B cell (primary cell): Measurements from ENCODE around the gene VEZT. TPM values are rescaled to one million over a fixed set of nuclear protein-coding genes. Genes with fewer than 3 reads are reported as not detected.

Experiments
- ATAC-seq: fragments of 200-7000 bp; cut with Tn5 transposase; one replicate; pipeline ENCODE4 v1.10.0; 2021; ENCODE audit warnings: low read depth, mild to moderate bottlenecking, moderate number of reproducible peaks, moderate library complexity
- CTCF ChIA-PET: fragments of 350-600 bp; sonication (Branson Sonifier 250); formaldehyde crosslinking; loops from one replicate; lab custom pipeline; 2021; ENCODE audit warnings: antibody characterized with exemption, inconsistent platforms; lab: Charles Lee
- POLR2A ChIA-PET: fragments of 350-600 bp; sonication (Branson Sonifier 250); formaldehyde crosslinking; loops from one replicate; lab custom pipeline; 2021; ENCODE audit warnings: antibody characterized with exemption; lab: Charles Lee
- DNase-seq: peaks from one replicate; pipeline ENCODE4 v3.0.0; 2013
- H2AFZ ChIP-seq: 2 replicates; pipeline ENCODE4 v1.6.1; 2012; ENCODE audit warnings: mild to moderate bottlenecking, low read depth, low read length; ENCODE audit not compliant: insufficient read depth, poor library complexity, severe bottlenecking
- H3K27ac ChIP-seq, 2 donors: 1 replicate in 1 of 2; 2 replicates in 1 of 2; pipeline ENCODE4 v1.5.1; 2012 to 2013; ENCODE audit warnings: low read length in 2 of 2, mild to moderate bottlenecking in 2 of 2, moderate library complexity in 1 of 2
- H3K27me3 ChIP-seq, 4 experiments: fragments of 200-600 bp in 1 of 4; sonication (generic) in 1 of 4; replicated peaks in 1 of 4; 1 replicate in 2 of 4; 2 replicates in 2 of 4; pipeline versions ENCODE4 v1.6.1 to v1.7.0; 2013 to 2016; ENCODE audit warnings: low read length in 3 of 4, mild to moderate bottlenecking in 2 of 4, mixed read lengths in 1 of 4, moderate library complexity in 1 of 4; ENCODE audit not compliant: insufficient read depth in 4 of 4, control insufficient read depth in 3 of 4; ENCODE audit errors: control extremely low read depth in 1 of 4
- H3K36me3 ChIP-seq, 2 experiments: replicated peaks in 1 of 2; 1 replicate in 1 of 2; 2 replicates in 1 of 2; pipeline versions ENCODE4 v1.6.1 to v1.7.1; 2013; ENCODE audit warnings: low read length in 1 of 2; ENCODE audit not compliant: insufficient read depth in 2 of 2, control insufficient read depth in 1 of 2; ENCODE audit errors: control extremely low read depth in 1 of 2, extremely low read depth in 1 of 2
- H3K4me1 ChIP-seq, 2 donors: fragments of 200-600 bp in 1 of 2; sonication (generic) in 1 of 2; 1 replicate in 1 of 2; 2 replicates in 1 of 2; pipeline versions ENCODE4 v1.5.1 to v1.6.1; 2013 to 2017; ENCODE audit warnings: low read length in 2 of 2; ENCODE audit not compliant: control insufficient read depth in 2 of 2, insufficient read depth in 2 of 2
- H3K4me2 ChIP-seq: replicated peaks from 2 replicates; pipeline ENCODE3; 2012; ENCODE audit warnings: mild to moderate bottlenecking, low read depth, low read length; ENCODE audit not compliant: poor library complexity, severe bottlenecking
- H3K4me3 ChIP-seq, 5 experiments: fragments of 200-600 bp in 1 of 5; sonication (generic) in 1 of 5; 1 replicate in 3 of 5; 2 replicates in 2 of 5; pipeline versions ENCODE4 v1.5.1 to v1.7.0; 2011 to 2016; ENCODE audit warnings: low read length in 4 of 5, mild to moderate bottlenecking in 4 of 5, low read depth in 2 of 5, control low read depth in 1 of 5, moderate library complexity in 1 of 5; ENCODE audit not compliant: insufficient read depth in 1 of 5; ENCODE audit errors: control extremely low read depth in 1 of 5, extremely low read depth in 1 of 5
- H3K79me2 ChIP-seq: fragments of 200-600 bp; sonication (generic); one replicate; pipeline ENCODE4 v1.6.0; 2016; ENCODE audit warnings: low read length; ENCODE audit not compliant: control insufficient read depth, insufficient read depth
- H3K9ac ChIP-seq: fragments of 200-600 bp; sonication (generic); 2 replicates; pipeline ENCODE4 v1.6.1; 2017; ENCODE audit warnings: mild to moderate bottlenecking, low read length, moderate library complexity
- H3K9me3 ChIP-seq, 3 donors: one replicate each; pipeline versions ENCODE4 v1.6.1 to v1.7.1; 2013; ENCODE audit warnings: low read length in 2 of 3; ENCODE audit not compliant: control insufficient read depth in 2 of 3, insufficient read depth in 1 of 3; ENCODE audit errors: control extremely low read depth in 1 of 3
- H4K20me1 ChIP-seq: 2 replicates; pipeline ENCODE4 v1.6.0; 2012; ENCODE audit warnings: mild to moderate bottlenecking, low read length; ENCODE audit not compliant: insufficient read depth, control insufficient read depth, poor library complexity, severe bottlenecking
- H3K27ac Mint-ChIP-seq: one replicate; pipeline ENCODE4 v1.8.0; 2021; ENCODE audit warnings: mixed read lengths
- H3K27me3 Mint-ChIP-seq: one replicate; pipeline ENCODE4 v1.8.0; 2021; ENCODE audit warnings: mixed read lengths
- H3K4me1 Mint-ChIP-seq: one replicate; pipeline ENCODE4 v1.8.0; 2021; ENCODE audit warnings: mixed read lengths
- H3K4me3 Mint-ChIP-seq: one replicate; pipeline ENCODE4 v1.8.0; 2021; ENCODE audit warnings: mixed read lengths
- H3K9me3 Mint-ChIP-seq: one replicate; pipeline ENCODE4 v1.8.0; 2022; ENCODE audit warnings: mixed read lengths; ENCODE audit not compliant: insufficient read depth
- CTCF ChIP-seq: fragments of 200-600 bp; IDR thresholded peaks from one replicate; pipeline ENCODE4 v1.8.0; 2022; ENCODE audit warnings: antibody characterized with exemption, mild to moderate bottlenecking
- EZH2 ChIP-seq: IDR thresholded peaks from 2 replicates; pipeline ENCODE4 v1.6.1; 2012; ENCODE audit warnings: borderline replicate concordance, low read depth, mild to moderate bottlenecking, moderate library complexity, low read length; ENCODE audit not compliant: insufficient read depth, poor library complexity, severe bottlenecking
- WGBS: methylation state at CpG from one replicate; pipeline ENCODE4 v1.1.5; 2013; ENCODE audit warnings: missing lambda C conversion rate; ENCODE audit not compliant: insufficient coverage; 5-methylcytosine and 5-hydroxymethylcytosine counted together
- intact Hi-C: fragments of 100-400 bp; cut with micrococcal nuclease; formaldehyde crosslinking; loops from one replicate; pipeline ENCODE4 v1.10.0; 2022
- polyA plus RNA-seq: library from polyadenylated mRNA; depleted of rRNA; stranded (reverse); fragments of >200 nt; gene quantifications from 2 replicates; pipeline ENCODE4 v1.2.3, GENCODE V29; 2012
- total RNA-seq, 2 donors: library from RNA; stranded (reverse); fragments of 120-200 nt in 1 of 2; gene quantifications; 1 replicate in 1 of 2; 2 replicates in 1 of 2; pipeline versions ENCODE4 v1.2.3 to v1.2.4, GENCODE V29; 2013 to 2022

The VEZT gene
- total and polyA plus RNA-seq, 2 donors (not counting 1 experiment from before 2014, with no cell fraction given): 19.9 to 61.8 TPM

DNA sequence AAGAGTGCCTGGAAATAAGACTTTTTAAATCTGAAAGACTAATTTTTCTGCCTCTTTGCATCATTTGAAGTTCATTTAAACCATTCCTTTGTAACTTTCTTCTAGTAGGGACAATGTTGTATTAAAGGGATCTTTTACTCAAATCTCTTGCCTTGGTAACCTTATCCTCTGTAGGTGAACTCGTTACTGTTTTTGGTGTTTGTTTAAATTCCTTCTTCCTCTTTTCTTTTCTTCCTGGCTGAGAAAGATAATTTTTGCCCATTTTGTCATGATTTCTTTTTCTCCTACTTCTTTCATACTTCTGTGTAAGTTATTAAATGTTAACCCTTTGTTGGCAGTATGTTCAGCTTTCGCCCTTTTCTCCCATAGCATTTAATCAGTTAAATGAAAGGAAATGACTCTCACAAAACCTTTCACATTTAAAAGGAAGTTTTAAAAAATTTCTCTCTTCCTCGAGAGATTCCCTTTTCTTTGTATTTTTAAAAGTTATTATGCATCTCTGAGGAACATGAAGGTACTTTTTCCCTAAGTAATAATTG lies 10.3 kb downstream of the VEZT start:
- peaks cover 0 to 6% of the 10 kb centered on the region in 2 donors for H3K4me1 ChIP-seq
- Mint-ChIP-seq H3K4me1 (peaks cover 26% of the 10 kb centered on the region), H3K27ac (peak overlapping the region; percentile 0), H3K4me3 (no peak overlapping the region), H3K27me3 (no peaks in the 10 kb centered on the region), H3K9me3 (no peaks in the 10 kb centered on the region)
- CTCF ChIA-PET: no interaction called here
- peaks cover 0 to 11% of the 10 kb centered on the region in 2 experiments for H3K36me3 ChIP-seq
- peak overlapping the region; percentile 2 for H3K4me2 ChIP-seq
- ATAC-seq (no peak), DNase-seq (no peak)
- POLR2A ChIA-PET: no interaction called here
- no peak for TF ChIP-seq EZH2
- TF ChIP-seq CTCF: no peak
- H4K20me1 ChIP-seq: peaks cover 25% of the 10 kb centered on the region
- no peak overlapping the region for H2AFZ ChIP-seq
- peaks cover 91% of the 10 kb centered on the region for H3K79me2 ChIP-seq
- WGBS: no CpG with 5 or more reads among the region's 3 CpGs
- no peak overlapping the region for H3K4me3 ChIP-seq
- no peaks in the 10 kb centered on the region for H3K27me3 ChIP-seq
- H3K9me3 ChIP-seq: no peaks in the 10 kb centered on the region
- H3K27ac ChIP-seq: peak overlapping the region in 1 of 2 donors; percentile 12
- intact Hi-C loops: no loop called here
- no peak overlapping the region for H3K9ac ChIP-seq

DNA sequence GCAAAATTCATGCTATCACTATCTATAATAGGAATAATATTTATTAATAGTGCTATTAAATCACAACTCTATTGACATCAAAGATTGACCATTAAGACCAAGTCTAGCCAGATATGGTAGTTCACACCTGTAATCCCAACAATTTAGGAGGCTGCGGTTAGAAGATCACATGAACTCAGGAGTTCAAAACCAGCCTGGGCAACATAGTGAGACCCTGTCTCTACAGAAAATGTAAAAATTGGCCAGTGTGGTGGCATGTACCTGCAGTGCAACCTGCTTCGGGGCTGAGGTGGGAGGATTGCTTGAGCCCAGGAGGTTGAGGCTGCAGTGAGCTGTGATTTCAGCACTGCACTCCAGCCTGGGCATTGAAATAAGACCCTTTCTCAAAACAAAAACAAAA lies 11.0 kb downstream of the VEZT start:
- H3K36me3 ChIP-seq: peaks cover 0 to 11% of the 10 kb centered on the region in 2 experiments
- H3K4me1 ChIP-seq: peaks cover 0 to 6% of the 10 kb centered on the region in 2 donors
- Mint-ChIP-seq H3K9me3 (no peaks in the 10 kb centered on the region), H3K4me1 (peaks cover 25% of the 10 kb centered on the region), H3K27me3 (no peaks in the 10 kb centered on the region), H3K4me3 (no peak overlapping the region), H3K27ac (no peak overlapping the region)
- no peaks in the 10 kb centered on the region for H3K27me3 ChIP-seq
- no peak overlapping the region for H2AFZ ChIP-seq
- POLR2A ChIA-PET: no interaction called here
- ATAC-seq: no peak
- CTCF ChIA-PET: no interaction called here
- no peak overlapping the region for H3K27ac ChIP-seq
- H3K4me2 ChIP-seq: no peak overlapping the region
- H3K9me3 ChIP-seq: no peaks in the 10 kb centered on the region
- peaks cover 91% of the 10 kb centered on the region for H3K79me2 ChIP-seq
- H4K20me1 ChIP-seq: peaks cover 25% of the 10 kb centered on the region
- no peak overlapping the region for H3K4me3 ChIP-seq
- TF ChIP-seq EZH2: no peak
- TF ChIP-seq CTCF: no peak
- 100% methylated on average over 1 of the region's 2 CpGs for WGBS
- no peak for DNase-seq
- intact Hi-C loops: no loop called here
- no peak overlapping the region for H3K9ac ChIP-seq
